ENCODE results near the gene MIR17HG.
"Not testable (repeated sequence)": the region's sequence is repeated elsewhere in the genome, so short reads cannot be mapped to it uniquely, and the experiment has no call there.

The MIR17HG gene

DNA sequence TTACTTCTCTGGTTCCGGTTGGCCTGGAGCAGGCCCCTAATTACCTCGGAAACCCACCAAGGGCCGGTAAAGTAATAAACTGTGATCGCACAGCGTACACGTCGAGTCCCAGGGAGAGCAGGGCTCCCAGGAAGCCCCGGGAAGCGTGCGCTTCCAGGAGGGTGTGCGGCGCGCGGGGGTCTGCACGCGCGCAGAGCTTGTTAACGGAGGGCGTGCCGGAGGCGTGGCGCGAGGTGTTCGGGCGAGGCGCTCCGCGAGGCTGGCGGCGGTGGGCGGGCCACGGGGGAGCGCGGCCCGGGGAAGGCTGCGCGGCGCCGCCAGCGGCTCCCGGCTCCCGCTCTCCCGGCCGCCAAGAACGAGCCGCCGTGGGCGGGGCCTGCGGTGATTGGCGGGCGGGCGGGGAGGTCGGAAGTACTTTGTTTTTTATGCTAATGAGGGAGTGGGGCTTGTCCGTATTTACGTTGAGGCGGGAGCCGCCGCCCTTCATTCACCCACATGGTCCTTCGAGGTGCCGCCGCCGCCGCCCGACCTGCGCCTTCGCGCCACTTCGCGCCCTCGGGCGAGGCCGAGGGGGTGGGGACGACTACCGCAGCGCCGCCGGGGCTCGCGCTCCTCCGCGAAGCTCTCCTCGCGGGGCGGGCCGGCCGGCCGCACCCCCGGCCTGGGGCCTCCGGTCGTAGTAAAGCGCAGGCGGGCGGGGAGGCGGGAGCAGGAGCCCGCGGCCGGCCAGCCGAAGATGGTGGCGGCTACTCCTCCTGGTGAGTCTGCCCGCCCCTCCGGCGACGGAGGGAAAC lies at the start of gene MIR17HG:
MIR17HG (plus strand) TSS at position 486 of the 794 bp plus-strand sequence.
- peak; percentile 93 for DNase-seq (ENCODE audit: low read depth, low spot score)

DNA sequence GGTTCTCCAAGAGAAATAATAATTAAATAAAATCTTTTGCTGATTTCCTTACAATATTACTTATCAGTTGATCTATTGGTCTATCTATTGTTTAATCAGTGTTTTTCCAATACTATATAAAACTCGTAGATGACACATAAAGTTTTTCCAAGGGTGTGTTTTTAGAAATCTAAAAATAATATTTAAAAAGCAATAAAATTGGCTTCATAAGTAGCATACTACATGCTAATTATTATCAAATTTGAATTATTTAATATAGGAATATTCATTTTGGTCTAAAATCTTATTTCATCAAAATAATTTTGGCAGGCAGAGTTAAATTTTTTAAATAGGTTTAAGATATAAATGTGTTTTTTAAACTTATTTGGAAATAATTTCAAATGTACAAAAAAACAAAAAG lies 49.4 kb upstream of the MIR17HG start:
- DNase-seq (ENCODE audit: low read depth, low spot score): no peak

DNA sequence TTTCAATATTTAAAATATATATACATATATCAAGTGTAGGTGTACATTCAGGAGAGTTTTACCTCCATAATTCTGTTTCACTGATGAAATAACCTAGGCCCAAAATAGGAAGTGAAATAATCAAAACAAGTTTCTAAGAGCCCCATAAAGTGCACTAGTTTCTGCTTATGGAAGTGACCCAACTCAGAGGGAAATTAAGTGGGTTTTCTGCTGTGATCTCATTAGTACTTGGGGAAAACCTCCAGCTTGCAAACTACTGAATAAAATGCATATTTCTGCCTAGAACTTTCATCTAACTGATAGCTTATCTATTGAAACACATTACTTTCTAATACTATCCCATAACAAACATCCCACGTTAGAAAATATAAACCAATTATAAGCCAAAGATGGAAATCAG lies 45.4 kb upstream of the MIR17HG start:
- DNase-seq (ENCODE audit: low read depth, low spot score): no peak

DNA sequence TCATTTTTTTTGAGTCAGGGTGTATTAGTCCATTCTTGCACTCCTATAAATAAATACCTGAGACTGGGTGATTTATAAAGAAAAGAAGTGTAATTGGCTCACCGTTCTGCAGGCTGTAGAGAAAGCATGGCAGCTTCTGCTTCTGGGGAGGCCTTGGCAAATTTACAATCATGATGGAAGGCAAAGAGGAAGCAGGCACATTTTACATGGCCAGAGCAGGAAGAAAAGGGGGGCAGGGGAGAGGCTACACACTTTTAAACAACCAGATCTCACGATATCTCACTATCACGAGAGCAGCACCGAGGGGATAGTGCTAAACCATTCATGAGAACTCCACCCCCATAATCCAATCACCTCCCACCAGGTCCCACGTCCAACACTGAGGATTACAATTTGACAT lies 44.5 kb upstream of the MIR17HG start:
- no peak for DNase-seq (ENCODE audit: low read depth, low spot score)

DNA sequence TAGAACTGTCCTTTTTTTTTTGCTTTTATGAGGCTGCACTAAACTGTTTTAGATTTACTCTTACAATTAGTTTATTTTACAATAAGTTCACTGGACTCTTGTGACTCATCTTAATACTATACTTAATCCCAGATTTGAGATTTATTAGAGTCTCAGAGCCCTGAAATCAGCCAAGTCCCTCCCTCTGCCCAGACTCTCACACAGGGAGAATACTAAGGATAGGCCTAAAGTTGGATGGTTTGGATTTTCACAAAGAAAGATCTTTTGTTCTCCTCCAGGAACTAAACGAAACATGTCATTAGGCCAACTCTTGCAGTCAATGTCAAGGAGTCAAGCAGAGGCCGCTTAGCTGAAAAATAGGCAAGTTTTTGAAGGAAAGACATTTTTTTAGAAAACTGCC lies 42.7 kb upstream of the MIR17HG start:
- no peak for DNase-seq (ENCODE audit: low read depth, low spot score)

DNA sequence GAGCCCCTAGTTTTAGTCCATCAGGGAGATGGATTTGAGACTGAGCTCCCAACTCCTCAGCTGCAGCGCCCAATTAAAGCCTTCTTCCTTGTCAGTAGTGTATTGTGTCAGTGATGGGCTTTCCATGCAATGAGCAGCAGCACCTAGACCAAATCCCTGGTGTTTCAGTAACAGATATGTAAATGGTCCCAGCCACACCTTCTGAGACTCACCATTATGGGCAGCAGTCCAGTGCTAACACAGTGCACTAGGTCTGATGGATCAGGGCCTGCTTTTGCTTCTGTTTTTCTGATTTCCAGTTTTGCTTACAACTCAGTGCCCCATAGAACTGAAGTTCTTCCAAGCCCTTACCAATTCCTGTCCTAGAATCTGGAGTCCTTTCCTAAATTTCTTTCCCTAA lies 41.8 kb upstream of the MIR17HG start:
- DNase-seq (ENCODE audit: low read depth, low spot score): no peak

DNA sequence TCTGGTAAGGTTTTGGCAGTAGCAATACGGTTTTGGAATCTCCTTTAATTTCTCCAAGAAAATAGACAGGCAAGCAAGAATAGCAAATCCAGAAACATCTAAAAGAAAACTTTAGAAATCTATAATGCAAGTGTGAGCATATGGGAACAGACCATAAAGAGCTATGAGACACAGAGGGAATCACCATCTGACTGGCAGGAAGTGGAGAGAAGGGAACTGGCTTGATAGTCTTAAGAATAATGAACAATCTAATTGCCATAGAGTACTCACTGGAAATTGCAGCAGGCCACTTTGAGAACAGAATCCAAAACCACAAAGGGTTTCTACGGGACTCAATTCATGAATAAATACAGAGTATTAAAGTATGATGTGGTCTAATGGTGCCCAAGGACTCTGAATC lies 39.6 kb upstream of the MIR17HG start:
- DNase-seq (ENCODE audit: low read depth, low spot score): no peak

DNA sequence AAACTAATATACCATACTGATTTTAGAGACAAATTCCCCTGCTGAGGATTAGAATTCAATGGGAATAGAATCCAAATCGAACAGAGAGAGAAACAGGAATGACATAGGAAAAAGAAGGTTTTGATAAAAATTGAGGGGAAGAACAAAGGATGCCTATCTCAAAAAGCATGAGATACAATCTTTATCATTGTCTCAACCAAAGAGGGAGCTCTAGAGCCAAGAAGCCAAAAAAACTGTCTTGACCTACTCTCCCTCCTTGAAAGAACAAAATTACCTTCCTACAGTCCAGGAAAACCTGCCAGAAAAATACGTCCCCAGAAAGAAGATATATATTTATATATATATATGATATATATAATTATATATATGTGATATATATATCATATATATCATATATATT lies 39.2 kb upstream of the MIR17HG start:
- no peak for DNase-seq (ENCODE audit: low read depth, low spot score)

DNA sequence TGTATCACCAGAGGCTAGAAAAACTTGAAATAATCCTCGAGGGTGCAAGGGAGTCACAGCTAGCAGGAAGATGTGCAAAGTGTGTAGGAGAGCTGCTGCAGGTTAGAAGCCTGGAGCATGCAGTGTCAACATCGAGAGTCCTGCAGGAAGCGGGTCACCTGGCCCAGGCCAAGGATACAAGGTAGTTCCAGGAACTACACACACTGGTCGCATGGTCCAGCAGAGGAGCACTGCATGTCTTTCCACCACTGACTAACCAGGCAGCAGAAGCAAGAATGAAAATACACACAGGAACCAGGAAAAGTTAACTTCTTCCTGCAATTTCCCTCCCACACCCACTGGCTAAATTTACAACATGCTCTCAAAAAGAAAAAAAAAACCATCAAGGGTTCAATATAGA lies 36.0 kb upstream of the MIR17HG start:
- no peak for DNase-seq (ENCODE audit: low read depth, low spot score)

DNA sequence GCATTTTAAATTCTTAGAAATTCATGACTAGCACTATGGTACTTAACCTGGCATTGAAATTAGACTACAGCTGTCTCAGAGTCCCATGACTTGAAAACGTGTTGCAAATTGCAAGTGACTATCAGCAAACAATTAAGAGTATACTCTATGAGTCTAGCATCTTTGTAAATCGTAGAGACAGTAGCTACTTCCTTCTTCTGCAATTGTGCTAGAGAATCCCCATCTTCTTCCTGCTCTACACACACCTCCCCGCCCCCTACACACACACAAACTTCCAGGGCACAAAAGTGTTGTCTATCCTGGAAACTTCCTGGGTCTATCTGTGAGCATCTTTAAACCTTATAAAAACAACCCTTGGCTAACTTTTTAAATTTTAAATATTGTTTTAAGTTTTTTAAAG lies 35.2 kb upstream of the MIR17HG start:
- DNase-seq (ENCODE audit: low read depth, low spot score): no peak

DNA sequence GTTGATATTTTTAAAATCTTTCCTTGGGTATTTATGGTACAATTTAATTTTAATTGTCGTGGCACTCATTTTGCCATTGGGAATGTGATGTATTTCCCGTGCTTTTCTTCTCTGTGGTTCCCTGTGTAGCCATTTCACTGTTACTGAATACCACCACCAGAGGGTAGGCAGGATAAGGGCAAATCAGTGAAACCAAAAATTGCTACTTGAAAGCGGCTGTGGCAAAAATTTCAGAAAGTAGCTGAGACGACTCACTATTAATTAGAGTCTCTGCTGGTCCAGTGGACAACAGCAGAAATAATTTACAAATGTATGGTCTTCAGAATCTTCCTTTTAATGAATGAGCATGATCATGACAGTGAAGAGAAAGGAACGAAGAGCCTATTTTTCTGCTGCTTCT lies 34.4 kb upstream of the MIR17HG start:
- peak; percentile 29 for DNase-seq (ENCODE audit: low read depth, low spot score)

DNA sequence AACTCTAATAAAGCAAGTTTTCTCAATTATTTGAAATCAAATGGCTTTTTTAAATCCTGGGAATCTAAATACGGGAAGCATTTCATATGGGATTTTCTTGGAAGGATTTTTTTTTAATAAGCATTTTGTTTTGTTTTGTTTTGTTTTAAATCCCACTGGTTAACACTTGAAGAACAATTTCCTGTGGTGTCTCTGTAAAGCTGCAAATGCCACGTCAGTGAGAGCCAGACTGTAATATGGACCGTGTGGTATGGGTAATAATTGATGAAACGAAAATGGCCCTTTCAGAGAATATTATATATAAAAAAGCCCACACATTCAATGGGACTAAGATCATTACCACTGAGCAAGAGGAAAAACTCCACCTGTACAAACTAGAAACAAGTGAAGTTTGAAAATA lies 33.9 kb upstream of the MIR17HG start:
- no peak for DNase-seq (ENCODE audit: low read depth, low spot score)

DNA sequence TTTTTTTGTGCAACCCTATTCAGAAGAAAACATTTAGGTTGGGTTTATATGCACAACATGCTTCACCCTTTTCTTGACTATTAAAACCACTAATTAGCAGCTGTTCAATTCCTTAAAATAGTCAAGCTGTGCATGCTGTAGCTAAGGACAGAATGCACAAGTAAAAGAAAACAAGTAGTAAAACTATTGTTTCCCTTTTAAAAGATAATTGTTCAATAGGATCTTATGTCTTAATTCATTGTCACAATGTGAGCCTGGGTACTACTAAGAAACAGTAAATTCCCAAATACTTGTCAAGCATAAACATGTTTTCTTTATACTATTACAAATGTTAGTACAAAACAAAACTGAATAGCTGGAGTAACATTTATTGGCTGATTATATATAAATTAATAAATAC lies 32.6 kb upstream of the MIR17HG start:
- DNase-seq (ENCODE audit: low read depth, low spot score): no peak

DNA sequence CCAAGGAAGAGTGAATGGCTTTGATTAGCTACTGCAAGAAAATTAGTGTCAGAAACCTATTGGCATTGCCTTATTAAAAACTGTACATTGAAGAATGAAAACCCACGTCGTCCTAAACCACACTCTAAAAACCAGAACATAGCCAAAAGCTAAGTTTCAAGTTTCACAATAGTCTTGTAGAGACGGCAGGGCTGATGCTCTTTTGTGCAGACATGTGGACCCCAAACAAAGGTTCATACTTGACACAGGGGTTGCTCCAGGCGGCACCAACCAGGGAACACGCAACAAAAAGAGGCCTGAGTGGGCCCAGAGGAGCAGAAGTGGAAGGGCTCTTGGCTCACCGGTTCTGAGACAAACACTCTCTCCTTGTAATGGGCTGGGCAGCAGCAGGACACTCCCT lies 28.6 kb upstream of the MIR17HG start:
- no peak for DNase-seq (ENCODE audit: low read depth, low spot score)

DNA sequence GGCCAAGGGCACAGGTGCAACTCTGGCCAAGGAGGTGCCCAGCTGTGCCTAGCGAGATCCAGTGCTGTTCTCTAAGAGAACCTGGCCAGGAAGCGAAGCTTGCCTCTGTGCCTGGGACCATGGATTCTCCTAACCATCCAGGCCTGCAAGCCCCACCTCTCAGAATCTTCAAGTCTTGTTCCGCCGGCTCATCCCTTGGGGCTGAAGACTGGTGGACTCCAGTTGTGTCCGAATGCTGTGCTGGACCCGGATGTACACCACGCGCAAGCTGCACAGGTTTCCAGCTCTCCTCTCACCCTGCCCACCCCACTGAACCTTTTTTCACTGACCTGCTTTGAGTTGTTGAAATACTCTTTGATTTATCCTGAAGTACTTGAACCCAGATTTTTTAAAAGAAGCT lies 27.5 kb upstream of the MIR17HG start:
- DNase-seq (ENCODE audit: low read depth, low spot score): no peak

DNA sequence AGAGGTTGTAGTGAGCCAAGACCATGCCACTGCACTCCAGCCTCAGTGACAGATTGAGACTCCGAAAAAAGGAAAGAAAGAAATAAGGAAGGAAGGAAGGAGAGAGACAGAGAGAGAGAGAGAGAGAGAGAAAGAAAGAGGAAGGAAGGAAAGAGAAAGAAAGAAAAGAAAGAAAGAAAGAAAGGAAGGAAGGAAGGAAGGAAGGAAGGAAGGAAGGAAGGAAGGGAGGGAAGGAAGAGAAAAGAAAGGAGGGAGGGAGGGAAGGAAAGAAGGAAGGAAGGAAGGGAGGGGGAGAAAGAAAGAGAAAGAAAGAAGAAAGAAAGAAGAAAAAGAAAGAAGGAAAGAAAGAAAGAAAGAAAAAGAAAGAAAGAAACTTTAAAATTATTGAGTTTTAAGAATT lies 26.5 kb upstream of the MIR17HG start:
- DNase-seq (ENCODE audit: low read depth, low spot score): not testable (repeated sequence)

DNA sequence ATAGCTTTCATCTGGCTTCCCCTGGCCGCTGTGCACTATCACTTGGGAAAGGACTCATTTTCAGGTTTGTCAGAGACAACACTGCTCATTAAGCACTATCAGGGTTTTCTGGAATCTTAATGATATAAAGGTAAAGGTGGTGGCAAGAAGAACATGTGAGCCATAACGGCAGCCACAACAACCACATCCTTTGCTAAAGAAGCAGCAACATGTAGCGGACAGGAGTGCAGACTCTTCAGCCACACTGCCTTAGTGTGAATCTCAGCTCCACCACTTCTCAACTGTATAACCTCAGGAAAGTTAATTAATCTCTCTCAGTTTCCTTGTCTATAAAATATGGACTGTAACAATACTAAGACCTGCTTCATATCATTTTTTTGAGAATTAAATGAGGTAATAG lies 24.1 kb upstream of the MIR17HG start:
- DNase-seq (ENCODE audit: low read depth, low spot score): no peak

DNA sequence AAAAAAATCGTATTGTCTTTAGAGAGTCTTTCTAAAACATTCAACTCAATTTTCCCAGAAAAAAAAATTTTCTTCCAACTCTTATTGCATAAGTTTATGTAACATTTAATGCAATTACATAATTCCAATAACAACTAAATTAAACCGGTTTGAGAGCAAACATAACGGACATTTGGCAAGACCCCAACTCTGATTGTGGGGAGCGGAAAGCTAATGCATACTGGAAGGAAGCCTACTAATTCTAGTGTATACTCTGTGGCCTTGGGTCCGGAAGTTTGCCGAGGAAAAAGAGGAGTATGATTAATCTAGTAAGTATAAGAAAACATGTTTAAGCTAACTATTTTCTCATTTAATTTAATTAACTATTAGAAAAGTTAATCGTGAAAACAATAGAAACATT lies 21.3 kb upstream of the MIR17HG start:
- no peak for DNase-seq (ENCODE audit: low read depth, low spot score)

DNA sequence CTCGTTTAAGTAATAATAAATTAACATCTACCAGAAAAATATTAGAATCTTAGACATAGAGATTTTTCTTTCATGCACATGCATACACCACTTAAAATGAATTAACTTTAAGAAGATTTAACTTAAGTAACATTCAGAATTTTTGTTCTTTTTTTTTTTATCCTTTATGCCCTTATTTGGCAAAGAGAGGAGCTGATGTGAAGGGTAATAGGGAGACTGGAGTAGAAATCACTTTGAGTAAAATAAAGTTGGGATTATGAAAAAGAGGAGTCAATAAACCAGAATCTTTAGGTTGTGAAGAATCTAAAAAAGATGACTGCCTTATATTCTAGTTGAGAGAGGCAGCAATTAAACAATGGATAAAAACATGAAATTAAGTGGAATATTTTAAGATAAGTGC lies 18.8 kb upstream of the MIR17HG start:
- no peak for DNase-seq (ENCODE audit: low read depth, low spot score)

DNA sequence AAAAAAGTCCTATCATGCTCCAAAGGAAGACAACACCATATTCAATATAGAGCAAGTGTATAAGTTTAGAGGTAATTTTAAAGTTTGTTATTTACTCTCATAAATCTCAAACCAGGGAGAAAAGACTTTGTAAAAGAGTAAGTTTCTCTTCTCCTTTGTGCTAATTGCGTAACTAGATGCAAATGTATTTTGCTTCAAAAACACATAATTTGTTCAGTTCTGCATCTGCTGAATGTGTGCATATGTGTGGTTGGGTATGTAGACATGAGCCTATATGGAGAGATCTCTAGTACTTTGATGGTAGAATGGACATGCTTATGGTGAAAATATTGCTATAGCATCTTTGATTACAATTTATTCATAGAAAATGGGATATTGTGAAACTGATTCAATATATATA lies 17.8 kb upstream of the MIR17HG start:
- DNase-seq (ENCODE audit: low read depth, low spot score): no peak

DNA sequence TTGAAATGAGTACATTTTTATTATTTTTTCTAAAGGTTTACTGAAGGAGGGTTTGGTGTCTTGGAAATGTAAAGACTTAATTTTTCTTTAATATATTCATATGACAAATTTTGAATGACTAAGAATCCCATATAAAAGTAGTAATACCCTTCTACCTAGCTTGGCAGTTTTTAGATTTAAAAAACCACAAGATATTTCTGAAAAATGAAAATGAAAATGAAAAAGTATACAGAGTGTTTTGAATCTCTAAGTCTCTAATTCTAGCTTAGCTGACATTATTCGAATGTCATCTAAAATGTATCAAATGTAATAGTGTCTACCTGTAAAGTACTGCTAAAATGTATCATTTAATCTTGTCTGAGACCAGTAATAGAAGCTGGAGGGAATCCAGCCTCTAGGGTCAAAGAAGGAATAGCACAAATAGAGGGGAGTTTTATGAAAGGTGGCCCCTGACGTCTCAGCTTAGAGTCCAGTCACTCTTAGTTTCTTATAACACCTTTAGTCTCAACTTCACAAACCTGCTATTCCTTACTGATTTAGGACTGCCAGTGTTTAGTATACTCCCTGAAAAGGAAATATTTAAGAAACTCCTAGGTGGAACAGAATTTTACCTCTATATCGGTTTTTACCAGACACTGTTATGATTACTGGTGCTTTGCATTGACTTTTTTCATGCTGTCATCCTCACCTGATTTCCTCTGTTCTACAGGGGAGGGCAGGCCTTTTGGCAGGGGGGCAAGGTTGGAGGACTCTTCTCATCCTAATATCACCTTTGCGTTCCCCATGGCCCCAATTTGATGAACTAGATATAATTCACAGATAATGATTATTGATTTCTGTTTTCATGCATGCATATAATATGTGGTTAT lies 16.2 kb upstream of the MIR17HG start:
- DNase-seq (ENCODE audit: low read depth, low spot score): no peak

DNA sequence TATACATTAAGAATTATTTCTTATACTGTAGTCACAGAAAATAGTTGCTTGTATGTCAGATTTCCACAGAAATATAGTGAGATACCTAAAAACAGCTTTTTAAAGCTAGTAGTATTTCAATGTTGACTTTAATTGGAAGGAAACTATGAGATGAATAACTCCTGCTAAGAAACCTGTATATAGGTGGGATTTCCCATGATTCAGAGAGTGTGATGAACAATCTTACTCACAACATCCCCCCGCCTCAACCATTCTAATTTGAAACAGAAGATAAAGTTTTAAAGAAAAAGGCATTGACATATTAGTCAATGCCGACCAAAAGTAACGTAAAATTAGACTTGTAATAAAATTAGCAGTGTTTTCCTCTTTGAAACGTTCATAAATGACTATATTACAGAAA lies 1.4 kb upstream of the MIR17HG start:
- no peak for DNase-seq (ENCODE audit: low read depth, low spot score)

DNA sequence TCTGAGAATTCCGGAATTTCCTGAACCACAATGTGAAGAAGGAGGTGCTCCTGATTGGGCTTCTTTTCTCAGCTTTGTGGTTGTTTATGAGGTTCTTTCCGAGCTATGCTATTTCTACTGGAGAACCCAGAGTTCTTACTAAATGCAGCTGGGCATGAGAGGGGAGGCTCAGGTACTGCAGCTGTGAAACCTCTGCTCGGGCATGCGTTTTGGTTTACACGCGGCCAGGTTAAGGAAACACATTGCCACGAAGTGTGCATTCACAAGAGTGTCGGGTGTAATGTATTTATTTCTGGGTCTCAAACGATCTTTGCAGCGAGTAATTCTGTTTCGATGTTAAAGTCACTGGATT lies 661 bp upstream of the MIR17HG start:
- no peak for DNase-seq (ENCODE audit: low read depth, low spot score)
